ENCODE results near the gene TEX2.

DNA sequence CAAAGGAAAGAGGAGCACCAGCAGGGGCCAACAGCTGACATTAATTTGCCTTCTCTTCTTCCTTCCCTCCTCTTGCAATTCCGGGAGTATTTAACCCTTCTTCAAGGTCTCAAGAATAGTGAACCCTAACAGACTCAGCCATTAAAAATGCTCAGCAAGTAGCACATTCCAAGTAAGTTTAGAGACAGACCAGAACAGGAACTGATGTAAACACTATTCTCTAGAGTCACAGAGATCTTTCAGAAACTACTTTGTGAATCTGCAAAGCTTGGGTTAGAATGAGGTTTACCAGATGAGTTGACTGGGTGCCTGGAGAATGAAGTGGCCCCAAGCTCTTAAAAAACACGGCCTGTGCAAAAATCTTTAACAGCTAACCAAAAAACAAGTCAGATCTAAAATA lies 50.9 kb downstream of the TEX2 start:
- no peak for TF ChIP-seq EP300 (IDR thresholded peaks at IDR 0.05)
- TF ChIP-seq, protein P1, sequence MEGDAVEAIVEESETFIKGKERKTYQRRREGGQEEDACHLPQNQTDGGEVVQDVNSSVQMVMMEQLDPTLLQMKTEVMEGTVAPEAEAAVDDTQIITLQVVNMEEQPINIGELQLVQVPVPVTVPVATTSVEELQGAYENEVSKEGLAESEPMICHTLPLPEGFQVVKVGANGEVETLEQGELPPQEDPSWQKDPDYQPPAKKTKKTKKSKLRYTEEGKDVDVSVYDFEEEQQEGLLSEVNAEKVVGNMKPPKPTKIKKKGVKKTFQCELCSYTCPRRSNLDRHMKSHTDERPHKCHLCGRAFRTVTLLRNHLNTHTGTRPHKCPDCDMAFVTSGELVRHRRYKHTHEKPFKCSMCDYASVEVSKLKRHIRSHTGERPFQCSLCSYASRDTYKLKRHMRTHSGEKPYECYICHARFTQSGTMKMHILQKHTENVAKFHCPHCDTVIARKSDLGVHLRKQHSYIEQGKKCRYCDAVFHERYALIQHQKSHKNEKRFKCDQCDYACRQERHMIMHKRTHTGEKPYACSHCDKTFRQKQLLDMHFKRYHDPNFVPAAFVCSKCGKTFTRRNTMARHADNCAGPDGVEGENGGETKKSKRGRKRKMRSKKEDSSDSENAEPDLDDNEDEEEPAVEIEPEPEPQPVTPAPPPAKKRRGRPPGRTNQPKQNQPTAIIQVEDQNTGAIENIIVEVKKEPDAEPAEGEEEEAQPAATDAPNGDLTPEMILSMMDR (IDR thresholded peaks at IDR 0.05) = no peak
